Stimulated activated CD4-positive, alpha-beta T cell treated with anti-CD3 and anti-CD28 coated beads, Interleukin-1b, Interleukin-23, amount 100 ng/mL, for 1 hour (primary cell): ENCODE results near the gene VAPA.
A peak's percentile ranks its signal among the peaks of the same experiment; 100 is the strongest.

Experiments used
- DNase-seq, 2 donors: peaks; one replicate each; pipeline ENCODE4 v3.0.0-alpha.2; 2020; ENCODE audit warnings: low read depth in 2 of 2

The VAPA gene

GRCh38 chr18:9971313-9971920, 57.6 kb downstream of the VAPA start:
- DNase-seq = peak; percentile 42 to 51

- DNase-seq = no peak
Measured at GRCh38 chr18:9973470-9973869, 59.7 kb downstream of the VAPA start.

- no peak for DNase-seq
Measured at GRCh38 chr18:9974279-9974915, 60.6 kb downstream of the VAPA start.

GRCh38 chr18:9975658-9976057, 61.8 kb downstream of the VAPA start:
- DNase-seq = no peak

- DNase-seq = no peak
Measured at GRCh38 chr18:9982711-9983110, 68.9 kb downstream of the VAPA start.

GRCh38 chr18:9984080-9984479, 70.3 kb downstream of the VAPA start:
- DNase-seq = no peak

- no peak for DNase-seq
Measured at GRCh38 chr18:9985641-9986040, 71.8 kb downstream of the VAPA start.

- DNase-seq = no peak
Measured at GRCh38 chr18:9986156-9986930, 72.5 kb downstream of the VAPA start.

GRCh38 chr18:9987345-9987744, 73.5 kb downstream of the VAPA start:
- DNase-seq = no peak

- DNase-seq = no peak
Measured at GRCh38 chr18:9987931-9988330, 74.1 kb downstream of the VAPA start.

GRCh38 chr18:9988665-9989064, 74.8 kb downstream of the VAPA start:
- DNase-seq = no peak

GRCh38 chr18:9989481-9989880, 75.7 kb downstream of the VAPA start:
- no peak for DNase-seq

- DNase-seq = no peak
Measured at GRCh38 chr18:9991011-9992000, 77.5 kb downstream of the VAPA start.

GRCh38 chr18:9992300-9992972, 78.6 kb downstream of the VAPA start:
- no peak for DNase-seq

- no peak for DNase-seq
Measured at GRCh38 chr18:9992973-9993520, 79.2 kb downstream of the VAPA start.

- no peak for DNase-seq
Measured at GRCh38 chr18:9993521-9994025, 79.8 kb downstream of the VAPA start.

GRCh38 chr18:9994026-9994570, 80.3 kb downstream of the VAPA start:
- DNase-seq = no peak

- no peak for DNase-seq
Measured at GRCh38 chr18:9994701-9995235, 81.0 kb downstream of the VAPA start.

- DNase-seq = no peak
Measured at GRCh38 chr18:9995631-9996030, 81.8 kb downstream of the VAPA start.

- no peak for DNase-seq
Measured at GRCh38 chr18:9996094-9996493, 82.3 kb downstream of the VAPA start.
